ENCODE results near the gene EXOG. TPM values are rescaled to one million over a fixed set of nuclear protein-coding genes. Genes with fewer than 3 reads are reported as not detected.

The EXOG gene
- total and polyA plus RNA-seq, 2 of the 13 experiments (the other 11 are each of a cell fraction or from before 2014, with no cell fraction given) = 5.5 to 9.5 TPM

DNA sequence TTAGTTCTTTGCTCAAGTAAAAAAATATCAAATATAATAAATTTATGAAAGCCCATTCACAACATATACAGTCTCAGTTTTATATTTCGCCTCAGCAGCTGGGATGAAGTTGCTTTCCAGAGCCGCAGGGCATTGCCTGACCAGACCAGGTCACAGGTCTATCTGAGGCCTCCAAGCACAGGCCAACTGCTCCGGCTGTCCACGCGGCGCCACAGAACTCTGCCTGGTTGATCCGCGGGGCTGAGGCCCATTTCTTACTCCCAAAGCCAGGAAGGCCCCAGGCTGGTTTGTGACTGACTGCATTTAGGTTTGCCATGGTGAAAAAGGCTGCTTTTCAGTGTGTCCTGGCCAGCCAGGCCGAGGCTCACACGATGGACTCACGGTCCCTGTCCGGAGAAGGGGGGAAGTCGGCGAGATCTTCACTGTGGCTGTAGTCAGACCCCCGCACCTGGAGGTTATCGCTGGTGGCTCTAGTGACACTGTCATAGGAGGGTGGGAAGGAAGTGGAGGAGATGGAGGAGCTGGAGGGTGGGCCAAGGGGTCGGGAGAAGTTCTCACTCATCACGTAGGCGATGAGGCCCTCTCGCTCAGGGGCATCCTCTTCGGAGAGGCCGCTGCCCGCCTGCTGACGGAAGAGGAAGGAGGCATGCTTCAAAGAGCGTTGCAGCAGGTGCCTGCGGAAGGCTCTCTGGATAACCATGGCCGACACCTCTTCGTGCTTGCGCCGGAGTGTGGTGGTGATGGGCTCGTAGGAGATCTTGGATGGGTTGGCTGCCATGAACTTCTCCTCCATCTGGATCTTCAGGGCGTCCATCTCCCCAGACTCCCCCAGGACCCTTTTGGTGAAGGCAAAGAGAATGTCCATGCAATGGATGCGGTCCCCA lies 54.1 kb downstream of the EXOG start:
- no peaks in the 10 kb centered on the region for H3K36me3 ChIP-seq (replicated peaks in 1 of 2; ENCODE audit: control insufficient read depth in 1 of 2, insufficient read depth in 2 of 2, low read length in 2 of 2)
- in situ Hi-C loops (cut with HindIII; ENCODE audit: extremely low pct_ligation_motif_present, low pct_unique_long_range_greater_than_20kb) (no loop called here), intact Hi-C loops (cut with micrococcal nuclease; ENCODE audit: unreplicated experiment) (no loop called here)
- no peak overlapping the region for H3K4me2 ChIP-seq (ENCODE audit: low read depth, low read length)
- BruUV-seq (replicated peaks) = no TSS peak
- no peaks in the 10 kb centered on the region for H4K20me1 ChIP-seq (ENCODE audit: insufficient read depth, low read length)
- POLR2A ChIA-PET = no interaction called here
- ATAC-seq = no peak
- no peak for DNase-seq (ENCODE audit: low spot score)
- no peak overlapping the region for H3K9ac ChIP-seq (ENCODE audit: insufficient read depth, low read depth, low read length)
- no peak for FAIRE-seq
- H3K4me1 ChIP-seq (ENCODE audit: insufficient read depth, low read length) = no peaks in the 10 kb centered on the region
- no peak overlapping the region for H3K4me3 ChIP-seq (replicated peaks in 1 of 3; ENCODE audit: insufficient read depth in 1 of 3, low read depth in 2 of 3, low read length in 3 of 3)
- TF ChIP-seq RARG (CRISPR knock-in tag; IDR thresholded peaks at IDR 0.05; ENCODE audit: low read depth) = no peak
- no peak for TF ChIP-seq PRMT3 (CRISPR knock-in tag; IDR thresholded peaks at IDR 0.05; ENCODE audit: borderline replicate concordance, low read depth)
- TF ChIP-seq THAP11 (CRISPR knock-in tag; IDR thresholded peaks at IDR 0.05) = no peak
- no peak for TF ChIP-seq ZNF850 (CRISPR knock-in tag; conservative IDR thresholded peaks at IDR 0.05)
- no peak for TF ChIP-seq DNMT1 (CRISPR knock-in tag; IDR thresholded peaks at IDR 0.05)
- no peaks in the 10 kb centered on the region for H3K79me2 ChIP-seq (ENCODE audit: insufficient read depth, low read length)
- WGBS (ENCODE audit: low lambda C conversion rate) = 63% methylated on average over 29 of the region's 33 CpGs
- CTCF ChIA-PET (ENCODE audit: low intra/inter-chr PET ratio, low total read pairs) = no interaction called here
- H3K27ac ChIP-seq (ENCODE audit: extremely low read length, insufficient read depth, low read length) = no peak overlapping the region
- H2AFZ ChIP-seq (ENCODE audit: low read length) = no peak overlapping the region
- H3K27me3 ChIP-seq (ENCODE audit: control insufficient read depth in 1 of 2, insufficient read depth in 2 of 2, low read length in 2 of 2) = peaks cover 2 to 50% of the 10 kb centered on the region in 2 experiments; a peak in 4 of 5 replicates
- no peaks in the 10 kb centered on the region for H3K9me3 ChIP-seq (ENCODE audit: low read length)

DNA sequence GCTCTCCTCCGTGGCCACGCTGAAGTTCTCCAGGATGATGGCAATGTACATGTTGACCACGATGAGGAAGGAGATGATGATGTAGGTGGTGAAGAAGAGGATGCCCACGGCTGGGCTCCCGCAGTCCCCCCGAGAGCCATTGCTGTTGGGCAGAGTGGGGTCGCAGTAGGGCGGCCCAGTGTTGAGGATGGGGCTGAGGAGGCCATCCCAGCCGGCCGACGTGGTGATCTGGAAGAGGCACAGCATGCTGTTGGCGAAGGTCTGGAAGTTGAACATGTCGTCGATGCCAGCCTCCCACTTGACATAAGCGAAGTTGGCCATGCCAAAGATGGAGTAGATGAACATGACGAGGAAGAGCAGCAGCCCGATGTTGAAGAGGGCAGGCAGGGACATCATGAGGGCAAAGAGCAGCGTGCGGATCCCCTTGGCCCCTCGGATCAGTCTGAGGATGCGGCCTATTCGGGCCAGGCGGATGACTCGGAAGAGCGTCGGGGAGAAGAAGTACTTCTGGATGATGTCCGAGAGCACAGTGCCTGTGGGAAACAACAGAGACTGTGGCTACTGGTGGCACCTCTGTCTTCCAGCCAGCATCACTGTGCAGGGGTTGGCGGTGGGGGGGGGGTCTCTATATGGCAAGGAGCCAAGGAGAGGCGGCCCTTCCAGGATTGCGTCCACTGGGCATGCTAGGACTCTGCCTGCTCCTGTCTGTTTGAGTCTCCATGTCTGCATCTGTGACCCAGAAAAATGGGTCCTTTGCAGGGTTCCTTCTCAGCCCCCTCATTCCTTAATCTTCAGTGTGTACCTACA lies 55.1 kb downstream of the EXOG start:
- H3K4me2 ChIP-seq (ENCODE audit: low read depth, low read length) = no peak overlapping the region
- no TSS peak for BruUV-seq (replicated peaks)
- H3K4me3 ChIP-seq (replicated peaks in 1 of 3; ENCODE audit: insufficient read depth in 1 of 3, low read depth in 2 of 3, low read length in 3 of 3) = no peak overlapping the region
- no peaks in the 10 kb centered on the region for H3K36me3 ChIP-seq (replicated peaks in 1 of 2; ENCODE audit: control insufficient read depth in 1 of 2, insufficient read depth in 2 of 2, low read length in 2 of 2)
- no peaks in the 10 kb centered on the region for H3K9me3 ChIP-seq (ENCODE audit: low read length)
- ChIA-PET POLR2A (no interaction called here), CTCF (ENCODE audit: low intra/inter-chr PET ratio, low total read pairs) (no interaction called here)
- no peak for FAIRE-seq
- WGBS (ENCODE audit: low lambda C conversion rate) = 35% methylated on average over 22 of the region's 30 CpGs
- in situ Hi-C loops (cut with HindIII; ENCODE audit: extremely low pct_ligation_motif_present, low pct_unique_long_range_greater_than_20kb) (no loop called here), intact Hi-C loops (cut with micrococcal nuclease; ENCODE audit: unreplicated experiment) (no loop called here)
- no peak overlapping the region for H3K9ac ChIP-seq (ENCODE audit: insufficient read depth, low read depth, low read length)
- no peak overlapping the region for H2AFZ ChIP-seq (ENCODE audit: low read length)
- peaks cover 2 to 45% of the 10 kb centered on the region in 2 experiments; a peak in 4 of 5 replicates for H3K27me3 ChIP-seq (ENCODE audit: control insufficient read depth in 1 of 2, insufficient read depth in 2 of 2, low read length in 2 of 2)
- H3K4me1 ChIP-seq (ENCODE audit: insufficient read depth, low read length) = no peaks in the 10 kb centered on the region
- no peak for ATAC-seq
- H3K79me2 ChIP-seq (ENCODE audit: insufficient read depth, low read length) = no peaks in the 10 kb centered on the region
- DNase-seq (ENCODE audit: low spot score) = no peak
- no peaks in the 10 kb centered on the region for H4K20me1 ChIP-seq (ENCODE audit: insufficient read depth, low read length)
- H3K27ac ChIP-seq (ENCODE audit: extremely low read length, insufficient read depth, low read length) = no peak overlapping the region
- TF ChIP-seq, protein P1, sequence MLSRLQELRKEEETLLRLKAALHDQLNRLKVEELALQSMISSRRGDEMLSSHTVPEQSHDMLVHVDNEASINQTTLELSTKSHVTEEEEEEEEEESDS (CRISPR knock-in tag; IDR thresholded peaks at IDR 0.05; ENCODE audit: borderline replicate concordance) = no peak
- TF ChIP-seq MAZ (IDR thresholded peaks at IDR 0.05; ENCODE audit: borderline replicate concordance, low read depth, low read length) (no peak), MAZ (CRISPR knock-in tag; IDR thresholded peaks at IDR 0.05; ENCODE audit: low read depth) (no peak), ZNF367 (CRISPR knock-in tag; IDR thresholded peaks at IDR 0.05; ENCODE audit: borderline replicate concordance) (no peak), GATAD2A (CRISPR knock-in tag; IDR thresholded peaks at IDR 0.05) (no peak), ZNF652 (CRISPR knock-in tag; IDR thresholded peaks at IDR 0.05; ENCODE audit: borderline replicate concordance, low read depth) (no peak)
- TF ChIP-seq, protein P2, sequence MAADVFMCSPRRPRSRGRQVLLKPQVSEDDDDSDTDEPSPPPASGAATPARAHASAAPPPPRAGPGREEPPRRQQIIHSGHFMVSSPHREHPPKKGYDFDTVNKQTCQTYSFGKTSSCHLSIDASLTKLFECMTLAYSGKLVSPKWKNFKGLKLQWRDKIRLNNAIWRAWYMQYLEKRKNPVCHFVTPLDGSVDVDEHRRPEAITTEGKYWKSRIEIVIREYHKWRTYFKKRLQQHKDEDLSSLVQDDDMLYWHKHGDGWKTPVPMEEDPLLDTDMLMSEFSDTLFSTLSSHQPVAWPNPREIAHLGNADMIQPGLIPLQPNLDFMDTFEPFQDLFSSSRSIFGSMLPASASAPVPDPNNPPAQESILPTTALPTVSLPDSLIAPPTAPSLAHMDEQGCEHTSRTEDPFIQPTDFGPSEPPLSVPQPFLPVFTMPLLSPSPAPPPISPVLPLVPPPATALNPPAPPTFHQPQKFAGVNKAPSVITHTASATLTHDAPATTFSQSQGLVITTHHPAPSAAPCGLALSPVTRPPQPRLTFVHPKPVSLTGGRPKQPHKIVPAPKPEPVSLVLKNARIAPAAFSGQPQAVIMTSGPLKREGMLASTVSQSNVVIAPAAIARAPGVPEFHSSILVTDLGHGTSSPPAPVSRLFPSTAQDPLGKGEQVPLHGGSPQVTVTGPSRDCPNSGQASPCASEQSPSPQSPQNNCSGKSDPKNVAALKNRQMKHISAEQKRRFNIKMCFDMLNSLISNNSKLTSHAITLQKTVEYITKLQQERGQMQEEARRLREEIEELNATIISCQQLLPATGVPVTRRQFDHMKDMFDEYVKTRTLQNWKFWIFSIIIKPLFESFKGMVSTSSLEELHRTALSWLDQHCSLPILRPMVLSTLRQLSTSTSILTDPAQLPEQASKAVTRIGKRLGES (CRISPR knock-in tag; IDR thresholded peaks at IDR 0.05; ENCODE audit: borderline replicate concordance) = no peak
- TF ChIP-seq, protein P3, sequence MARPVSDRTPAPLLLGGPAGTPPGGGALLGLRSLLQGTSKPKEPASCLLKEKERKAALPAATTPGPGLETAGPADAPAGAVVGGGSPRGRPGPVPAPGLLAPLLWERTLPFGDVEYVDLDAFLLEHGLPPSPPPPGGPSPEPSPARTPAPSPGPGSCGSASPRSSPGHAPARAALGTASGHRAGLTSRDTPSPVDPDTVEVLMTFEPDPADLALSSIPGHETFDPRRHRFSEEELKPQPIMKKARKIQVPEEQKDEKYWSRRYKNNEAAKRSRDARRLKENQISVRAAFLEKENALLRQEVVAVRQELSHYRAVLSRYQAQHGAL (CRISPR knock-in tag; IDR thresholded peaks at IDR 0.05; ENCODE audit: not compliant biosample characterization) = no peak
